Pancreas (tissue), 10 donors: ENCODE measurements around the gene OTUD1. TPM values are rescaled to one million over a fixed set of nuclear protein-coding genes. Genes with fewer than 3 reads are reported as not detected.

Experiments used
- ATAC-seq, 4 donors: fragments of 200-7000 bp; cut with Tn5 transposase; one replicate each; pipeline versions ENCODE4 v1.8.0 to v1.9.1; 2020; ENCODE audit warnings: mild to moderate bottlenecking in 4 of 4, moderate library complexity in 4 of 4
- DNase-seq, 6 donors: peaks; one replicate each; pipeline ENCODE4 v3.0.0-alpha.2; 2020
- FAIRE-seq: peaks from 2 replicates; lab custom pipeline; 2012; peaks lifted over from hg19 to GRCh38; lab: Jason Lieb, UNC
- H3K27ac ChIP-seq, 4 donors: fragments of 200-600 bp; sonication (generic); 1 replicate in 3 of 4; 2 replicates in 1 of 4; pipeline versions ENCODE4 v1.5.0 to v1.8.0; 2020
- H3K27me3 ChIP-seq, 4 donors: fragments of 200-600 bp; one replicate each; pipeline ENCODE4 v1.8.0; 2021
- H3K36me3 ChIP-seq, 3 donors: fragments of 200-600 bp; sonication (generic) in 1 of 3; one replicate each; pipeline versions ENCODE4 v1.5.0 to v1.8.0; 2020 to 2021
- H3K4me1 ChIP-seq, 3 donors: fragments of 200-600 bp; one replicate each; pipeline ENCODE4 v1.8.0; 2021
- H3K4me3 ChIP-seq, 4 donors: fragments of 200-600 bp; sonication (generic) in 2 of 4; one replicate each; pipeline versions ENCODE4 v1.5.0 to v1.8.0; 2020 to 2021
- H3K9me3 ChIP-seq, 4 donors: fragments of 200-600 bp; one replicate each; pipeline ENCODE4 v1.8.0; 2021
- CTCF ChIP-seq, 4 donors: fragments of 200-600 bp; sonication (generic) in 3 of 4; IDR thresholded peaks; one replicate each; pipeline versions ENCODE4 v1.5.0 to v1.8.0; 2021; ENCODE audit warnings: antibody characterized with exemption in 4 of 4
- WGBS, 2 donors: extraction: QIAGEN DNeasy Blood & Tissue Kit; methylation state at CpG; one replicate each; pipeline ENCODE4 v1.1.7; 2013; 5-methylcytosine and 5-hydroxymethylcytosine counted together
- intact Hi-C, 3 donors: fragments of 100-400 bp; cut with DNase I; formaldehyde crosslinking; loops; one replicate each; pipeline versions ENCODE4 v1.11.1 to v1.14.2; 2022
- polyA plus RNA-seq, 2 donors: library from polyadenylated mRNA; stranded (reverse); fragments of 200-250 nt; gene quantifications; one replicate each; pipeline ENCODE4 v1.2.3, GENCODE V29; 2013
- total RNA-seq, 6 donors: library from RNA; stranded (reverse); fragmentation: NEBNext Ultra II Directional in 4 of 6; extraction: Animal tissue kit (Norgen Biotek cat#: 25700) in 4 of 6; gene quantifications; one replicate each; pipeline versions ENCODE4 v1.2.1 to v1.2.4, GENCODE V29; 2021 to 2023
- donor health status: healthy with polysubstance abuse.
- donor health status: DM: no; HTN: no; CAD: no; lungs with moderate emphysema.
- donor health status: DM: no; HTN: no; CAD: no.
- donor health status: control.
- donor health status: control.
- donor health status: Bipolar disorder and iron deficiency.
- donor health status: DM: yes; HTN: yes; CAD: no.
- donor health status: DM: no; HTN: no; CAD: no.
- donor health status: DM: no; HTN: no; CAD: no.
- donor health status: DM: yes; HTN: yes; CAD: no.

The OTUD1 gene
- total and polyA plus RNA-seq, 8 donors: 2.6 to 9.7 (median 5.8) TPM

- FAIRE-seq (no peak), DNase-seq (no peak), ATAC-seq (no peak)
- H3K4me3 ChIP-seq: no peak overlapping the region
- no peak overlapping the region for H3K27ac ChIP-seq
- H3K36me3 ChIP-seq: no peaks in the 10 kb centered on the region
- no peaks in the 10 kb centered on the region for H3K9me3 ChIP-seq
- no peaks in the 10 kb centered on the region for H3K27me3 ChIP-seq
- intact Hi-C loops: no loop called here
- no peak for TF ChIP-seq CTCF (IDR thresholded peaks at IDR 0.05)
- WGBS, 2 donors: 84% methylated on average over 6 of the region's 6 CpGs
- H3K4me1 ChIP-seq: no peaks in the 10 kb centered on the region
Observed at GRCh38 chr10:23457632-23458417, 18.9 kb downstream of the OTUD1 start.

- H3K4me1 ChIP-seq: no peaks in the 10 kb centered on the region
- FAIRE-seq (no peak), DNase-seq (no peak), ATAC-seq (no peak)
- H3K27me3 ChIP-seq: no peaks in the 10 kb centered on the region
- WGBS, 2 donors: 89 to 95% methylated on average over 6 of the region's 6 CpGs
- TF ChIP-seq CTCF (IDR thresholded peaks at IDR 0.05): no peak
- no peak overlapping the region for H3K4me3 ChIP-seq
- H3K36me3 ChIP-seq: no peaks in the 10 kb centered on the region
- H3K9me3 ChIP-seq: no peaks in the 10 kb centered on the region
- H3K27ac ChIP-seq: no peak overlapping the region
- intact Hi-C loops: no loop called here
Observed at GRCh38 chr10:23459308-23459939, 20.5 kb downstream of the OTUD1 start.

DNA sequence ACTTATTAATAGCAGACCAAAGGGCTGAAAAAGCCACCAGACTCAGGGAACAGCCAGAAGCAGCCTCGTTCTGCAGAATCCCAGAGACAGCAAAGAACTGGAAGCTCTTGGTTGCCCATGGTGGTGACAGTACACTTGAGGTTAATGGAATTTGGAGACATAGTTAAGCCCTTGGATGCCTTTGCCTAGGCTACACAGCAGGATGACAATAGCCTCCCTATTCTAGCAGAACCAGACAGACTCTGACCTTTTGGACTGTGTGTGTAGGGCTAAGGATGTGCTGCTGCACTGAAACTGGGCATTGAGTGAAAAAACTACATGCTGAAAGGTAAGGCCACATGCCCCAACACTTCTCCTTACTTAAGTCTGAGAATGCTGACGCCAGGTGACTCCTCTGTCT, 22.7 kb downstream of the OTUD1 start:
- intact Hi-C loops: no loop called here
- TF ChIP-seq CTCF (IDR thresholded peaks at IDR 0.05): no peak
- Histone ChIP-seq H3K4me3 (no peak overlapping the region), H3K9me3 (no peaks in the 10 kb centered on the region), H3K4me1 (no peaks in the 10 kb centered on the region), H3K36me3 (no peaks in the 10 kb centered on the region), H3K27me3 (no peaks in the 10 kb centered on the region), H3K27ac (no peak overlapping the region)
- FAIRE-seq: no peak
- DNase-seq: no peak
- ATAC-seq: no peak
- WGBS, 2 donors: 73 to 78% methylated on average over 2 of the region's 2 CpGs

GRCh38 chr10:23467012-23467411, 28.1 kb downstream of the OTUD1 start:
- DNase-seq: no peak
- Histone ChIP-seq H3K36me3 (no peaks in the 10 kb centered on the region), H3K4me1 (no peaks in the 10 kb centered on the region), H3K4me3 (no peak overlapping the region), H3K27ac (no peak overlapping the region), H3K27me3 (no peaks in the 10 kb centered on the region), H3K9me3 (no peaks in the 10 kb centered on the region)
- 81 to 84% methylated on average over 4 of the region's 4 CpGs for WGBS, 2 donors
- ATAC-seq: no peak
- intact Hi-C loops: no loop called here
- FAIRE-seq: no peak
- TF ChIP-seq CTCF (IDR thresholded peaks at IDR 0.05): no peak

DNA sequence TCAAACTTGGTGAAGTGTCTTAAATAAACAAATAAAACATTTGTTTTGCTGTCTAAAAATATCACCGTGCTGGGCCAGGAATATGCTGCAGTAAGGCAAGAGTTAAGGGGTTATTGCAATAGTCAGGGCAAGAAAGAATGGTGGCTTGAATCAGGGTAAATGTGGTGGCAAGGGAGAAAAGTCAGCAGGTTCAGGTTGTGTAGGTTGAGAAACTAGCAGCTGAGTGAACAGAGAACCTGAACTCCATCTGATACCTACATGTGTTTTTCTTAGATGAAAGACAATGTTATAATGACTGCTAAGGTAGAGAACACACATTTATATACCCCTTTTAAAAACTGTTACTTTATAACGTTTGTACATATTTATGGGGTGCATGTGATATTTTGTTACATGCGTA, 28.7 kb downstream of the OTUD1 start:
- 59 to 63% methylated on average over 3 of the region's 3 CpGs for WGBS, 2 donors
- H3K27me3 ChIP-seq: no peaks in the 10 kb centered on the region
- no peak for ATAC-seq
- no peak overlapping the region for H3K27ac ChIP-seq
- H3K4me3 ChIP-seq: no peak overlapping the region
- DNase-seq: no peak
- H3K36me3 ChIP-seq: no peaks in the 10 kb centered on the region
- intact Hi-C loops: no loop called here
- H3K9me3 ChIP-seq: no peaks in the 10 kb centered on the region
- no peaks in the 10 kb centered on the region for H3K4me1 ChIP-seq
- FAIRE-seq: no peak
- TF ChIP-seq CTCF (IDR thresholded peaks at IDR 0.05): no peak
